Natural killer cell treated with Interleukin-12 subunit alpha and Interleukin-12 subunit beta and Interleukin-15 and Interleukin-18, amount 100 ng/mL, for 72 hours (primary cell): ENCODE data around the gene ARF6. TPM values are rescaled to one million over a fixed set of nuclear protein-coding genes. Genes with fewer than 3 reads are reported as not detected.

ENCODE experiments used
- ATAC-seq, 2 donors: fragments of 150-1000 bp; cut with Tn5 transposase in 1 of 2; sonication (Bioruptor Pico), chemical (Tn5 transposase) in 1 of 2; 2 replicates each; pipeline ENCODE4 v1.10.0; 2021
- DNase-seq: peaks from one replicate; pipeline ENCODE4 v3.0.0; 2022; ENCODE audit warnings: low spot score
- H3K27ac Mint-ChIP-seq, 2 donors: 1 replicate in 1 of 2; 2 replicates in 1 of 2; pipeline ENCODE4 v1.8.0; 2022; ENCODE audit warnings: mixed read lengths in 2 of 2, mild to moderate bottlenecking in 1 of 2, moderate library complexity in 1 of 2
- H3K27me3 Mint-ChIP-seq, 2 donors: 1 replicate in 1 of 2; 2 replicates in 1 of 2; pipeline ENCODE4 v1.8.0; 2022; ENCODE audit warnings: mixed read lengths in 2 of 2
- H3K36me3 Mint-ChIP-seq: one replicate; pipeline ENCODE4 v1.8.0; 2022; ENCODE audit warnings: mixed read lengths
- H3K4me1 Mint-ChIP-seq, 2 donors: 1 replicate in 1 of 2; 2 replicates in 1 of 2; pipeline ENCODE4 v1.8.0; 2022; ENCODE audit warnings: low read depth in 2 of 2, mixed read lengths in 2 of 2, mild to moderate bottlenecking in 1 of 2
- H3K4me3 Mint-ChIP-seq: one replicate; pipeline ENCODE4 v1.8.0; 2022; ENCODE audit warnings: mixed read lengths
- H3K9me3 Mint-ChIP-seq: 2 replicates; pipeline ENCODE4 v1.8.0; 2022; ENCODE audit warnings: mixed read lengths
- total RNA-seq, 2 donors: library from RNA; stranded (reverse); gene quantifications; one replicate each; pipeline ENCODE4 v1.2.3, GENCODE V29; 2022

ARF6 gene
- total RNA-seq = 100 to 1,000 TPM; 147 to 175 TPM

GRCh38 chr14:49892636-49893308 is at the start of gene ARF6:
TSS of gene ARF6 (plus strand) at chr14:49893082. CDS start at chr14:49893737, 655 bp downstream.
- Mint-ChIP-seq H3K27ac (peak within 1 kb of the TSS; percentile 97 to 98), H3K36me3 (peaks cover 46% of the 10 kb centered on the region), H3K27me3 (no peaks in the 10 kb centered on the region), H3K9me3 (no peaks in the 10 kb centered on the region), H3K4me3 (peak within 1 kb of the TSS; percentile 99), H3K4me1 (peaks cover 25 to 45% of the 10 kb centered on the region in 2 donors)
- peak; percentile 99 for DNase-seq
- ATAC-seq = peak; percentile 94 to 95

- DNase-seq = no peak
- Mint-ChIP-seq H3K36me3 (peaks cover 13% of the 10 kb centered on the region), H3K27ac (peak overlapping the region in 1 of 2 donors; percentile 52), H3K27me3 (no peaks in the 10 kb centered on the region), H3K9me3 (no peaks in the 10 kb centered on the region), H3K4me1 (peaks cover 34 to 48% of the 10 kb centered on the region in 2 donors), H3K4me3 (no peak overlapping the region)
- ATAC-seq = no peak
Measured at GRCh38 chr14:49849213-49849847, 43.6 kb upstream of the ARF6 start.

GRCh38 chr14:49851813-49852212 is 41.1 kb upstream of the ARF6 start:
- H3K36me3 Mint-ChIP-seq = peaks cover 13% of the 10 kb centered on the region
- no peaks in the 10 kb centered on the region for H3K27me3 Mint-ChIP-seq
- H3K4me3 Mint-ChIP-seq = peak overlapping the region; percentile 92
- H3K27ac Mint-ChIP-seq = peak overlapping the region; percentile 89 to 98
- ATAC-seq (no peak), DNase-seq (no peak)
- H3K4me1 Mint-ChIP-seq = peaks cover 35 to 52% of the 10 kb centered on the region in 2 donors
- H3K9me3 Mint-ChIP-seq = no peaks in the 10 kb centered on the region

GRCh38 chr14:49852301-49853157 is 40.4 kb upstream of the ARF6 start, which contains the start of gene NEMF:
TSS of gene NEMF (minus strand) at chr14:49852788. CDS start at chr14:49852753, 35 bp downstream.
- DNase-seq = peak; percentile 90
- H3K4me1 Mint-ChIP-seq = peaks cover 35 to 52% of the 10 kb centered on the region in 2 donors
- H3K27me3 Mint-ChIP-seq = no peaks in the 10 kb centered on the region
- H3K36me3 Mint-ChIP-seq = peaks cover 13% of the 10 kb centered on the region
- peak; percentile 90 to 94 for ATAC-seq
- peak within 1 kb of the TSS; percentile 92 for H3K4me3 Mint-ChIP-seq
- no peaks in the 10 kb centered on the region for H3K9me3 Mint-ChIP-seq
- peak within 1 kb of the TSS; percentile 89 to 98 for H3K27ac Mint-ChIP-seq

GRCh38 chr14:49853158-49853477 is 39.8 kb upstream of the ARF6 start:
- ATAC-seq (peak in 1 of 2 donors; percentile 14), DNase-seq (no peak)
- Mint-ChIP-seq H3K4me3 (peak overlapping the region; percentile 92), H3K9me3 (no peaks in the 10 kb centered on the region), H3K27ac (peak overlapping the region; percentile 89 to 98), H3K36me3 (peaks cover 13% of the 10 kb centered on the region), H3K27me3 (no peaks in the 10 kb centered on the region), H3K4me1 (peaks cover 35 to 52% of the 10 kb centered on the region in 2 donors)

GRCh38 chr14:49853572-49854375 is 39.1 kb upstream of the ARF6 start:
- Mint-ChIP-seq H3K27ac (peak overlapping the region; percentile 89 to 98), H3K27me3 (no peaks in the 10 kb centered on the region), H3K36me3 (peaks cover 13% of the 10 kb centered on the region), H3K4me1 (peaks cover 35 to 52% of the 10 kb centered on the region in 2 donors), H3K9me3 (no peaks in the 10 kb centered on the region), H3K4me3 (peak overlapping the region; percentile 92)
- ATAC-seq (peak; percentile 63 to 66), DNase-seq (peak; percentile 74)

- Mint-ChIP-seq H3K9me3 (no peaks in the 10 kb centered on the region), H3K4me1 (peaks cover 20 to 24% of the 10 kb centered on the region in 2 donors), H3K27me3 (no peaks in the 10 kb centered on the region), H3K27ac (peak overlapping the region; percentile 57 to 70), H3K4me3 (peak overlapping the region; percentile 58), H3K36me3 (no peaks in the 10 kb centered on the region)
- DNase-seq = no peak
- ATAC-seq = no peak
Measured at GRCh38 chr14:49857427-49858003, 35.4 kb upstream of the ARF6 start.

GRCh38 chr14:49858383-49858782 is 34.5 kb upstream of the ARF6 start:
- H3K9me3 Mint-ChIP-seq = no peaks in the 10 kb centered on the region
- H3K27ac Mint-ChIP-seq = peak overlapping the region; percentile 57 to 70
- H3K4me3 Mint-ChIP-seq = no peak overlapping the region
- peaks cover 12 to 16% of the 10 kb centered on the region in 2 donors for H3K4me1 Mint-ChIP-seq
- H3K36me3 Mint-ChIP-seq = no peaks in the 10 kb centered on the region
- ATAC-seq = peak in 1 of 2 donors; percentile 26
- no peaks in the 10 kb centered on the region for H3K27me3 Mint-ChIP-seq
- DNase-seq = no peak

- Mint-ChIP-seq H3K4me3 (no peak overlapping the region), H3K9me3 (no peaks in the 10 kb centered on the region), H3K27me3 (no peaks in the 10 kb centered on the region), H3K4me1 (peaks cover 3 to 4% of the 10 kb centered on the region in 2 donors), H3K36me3 (no peaks in the 10 kb centered on the region), H3K27ac (no peak overlapping the region)
- ATAC-seq (no peak), DNase-seq (no peak)
Measured at GRCh38 chr14:49860988-49861698, 31.7 kb upstream of the ARF6 start.

GRCh38 chr14:49861699-49862088 is 31.2 kb upstream of the ARF6 start:
- Mint-ChIP-seq H3K27ac (no peak overlapping the region), H3K9me3 (no peaks in the 10 kb centered on the region), H3K4me1 (peaks cover 3 to 4% of the 10 kb centered on the region in 2 donors), H3K27me3 (no peaks in the 10 kb centered on the region), H3K4me3 (no peak overlapping the region), H3K36me3 (no peaks in the 10 kb centered on the region)
- no peak for ATAC-seq
- peak; percentile 64 for DNase-seq

GRCh38 chr14:49862089-49862673 is 30.7 kb upstream of the ARF6 start:
- peak; percentile 87 for DNase-seq
- H3K4me1 Mint-ChIP-seq = peaks cover 3 to 4% of the 10 kb centered on the region in 2 donors
- ATAC-seq = peak; percentile 49 to 58
- H3K27ac Mint-ChIP-seq = no peak overlapping the region
- no peaks in the 10 kb centered on the region for H3K27me3 Mint-ChIP-seq
- no peaks in the 10 kb centered on the region for H3K9me3 Mint-ChIP-seq
- H3K36me3 Mint-ChIP-seq = no peaks in the 10 kb centered on the region
- no peak overlapping the region for H3K4me3 Mint-ChIP-seq
